Tongue (tissue), 2 donors: ENCODE results near the gene CHN2. TPM values are rescaled to one million over a fixed set of nuclear protein-coding genes. Genes with fewer than 3 reads are reported as not detected.

ENCODE experiments used
- DNase-seq: peaks from one replicate; pipeline ENCODE4 v3.0.0-alpha.2; 2015
- total RNA-seq: library from RNA; depleted of rRNA; stranded (reverse); fragments of >200 nt; gene quantifications from one replicate; pipeline ENCODE4 v1.2.3, GENCODE V29; 2014

CHN2 gene
- total RNA-seq, 1 donor from 2014 or later: 7.6 TPM

- peak; percentile 39 for DNase-seq
Measured at GRCh38 chr7:29471444-29472138, 277.0 kb downstream of the CHN2 start.

DNA sequence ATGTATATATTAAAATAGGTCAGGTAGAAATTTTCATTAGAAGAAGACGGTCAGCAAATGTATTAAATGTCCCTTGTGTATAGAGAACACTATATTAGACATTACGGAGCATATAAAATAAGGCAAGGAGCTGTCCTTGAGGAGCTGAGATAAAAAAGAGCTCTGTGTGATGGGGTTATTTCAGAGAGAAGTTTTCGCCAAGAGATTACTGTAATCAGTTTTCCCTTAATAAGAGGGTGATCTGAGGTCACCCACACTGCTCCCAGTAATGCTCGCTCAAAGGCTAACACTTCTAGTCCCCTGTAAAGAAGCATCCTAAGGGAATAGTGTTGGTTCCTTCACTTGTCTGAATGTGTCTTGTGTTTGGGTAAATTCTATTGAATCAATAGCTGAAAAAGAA lies 282.3 kb downstream of the CHN2 start:
- no peak for DNase-seq

- no peak for DNase-seq
Measured at GRCh38 chr7:29478226-29478625, 283.7 kb downstream of the CHN2 start.

DNA sequence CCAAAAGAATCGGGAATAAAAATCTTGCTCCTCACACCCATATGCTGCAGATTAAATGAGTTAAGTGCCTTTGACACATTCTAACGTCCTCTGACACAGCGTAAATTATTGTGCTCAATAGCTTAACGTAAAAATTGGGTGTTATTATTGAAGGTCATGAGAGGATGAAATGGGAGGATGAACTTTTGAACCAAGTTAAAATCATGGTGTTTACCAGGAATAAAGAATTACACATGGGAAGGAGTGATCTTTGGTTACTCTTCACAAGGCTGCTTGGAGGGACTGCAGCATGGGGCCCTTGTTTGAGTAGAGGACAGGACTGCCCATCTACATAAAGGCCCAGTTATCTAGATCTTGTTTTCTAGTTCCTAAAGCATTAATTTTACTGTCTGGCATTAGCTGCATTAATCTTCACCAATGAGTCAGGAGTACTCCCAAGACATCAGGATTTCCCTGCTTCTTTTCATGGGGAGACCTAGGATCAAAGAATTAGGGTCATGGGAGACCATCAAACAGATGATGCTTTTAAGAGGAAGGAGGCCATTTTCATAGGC lies 284.2 kb downstream of the CHN2 start:
- no peak for DNase-seq

GRCh38 chr7:29479301-29480200 lies 285.0 kb downstream of the CHN2 start:
- peak; percentile 43 for DNase-seq

- DNase-seq: peak; percentile 52
Measured at GRCh38 chr7:29480451-29480850, 285.9 kb downstream of the CHN2 start.

GRCh38 chr7:29480934-29481651 lies 286.5 kb downstream of the CHN2 start:
- DNase-seq: no peak

GRCh38 chr7:29482056-29482455 lies 287.5 kb downstream of the CHN2 start:
- no peak for DNase-seq

- DNase-seq: peak; percentile 24
Measured at GRCh38 chr7:29483219-29484104, 288.9 kb downstream of the CHN2 start.

- DNase-seq: no peak
Measured at GRCh38 chr7:29484280-29484679, 289.7 kb downstream of the CHN2 start.

GRCh38 chr7:29485339-29486190 lies 291.0 kb downstream of the CHN2 start:
- DNase-seq: peak; percentile 17

- no peak for DNase-seq
Measured at GRCh38 chr7:29486191-29486700, 291.7 kb downstream of the CHN2 start.

GRCh38 chr7:29487424-29487823 lies 292.8 kb downstream of the CHN2 start:
- no peak for DNase-seq

- DNase-seq: no peak
Measured at GRCh38 chr7:29488203-29488970, 293.8 kb downstream of the CHN2 start.

DNA sequence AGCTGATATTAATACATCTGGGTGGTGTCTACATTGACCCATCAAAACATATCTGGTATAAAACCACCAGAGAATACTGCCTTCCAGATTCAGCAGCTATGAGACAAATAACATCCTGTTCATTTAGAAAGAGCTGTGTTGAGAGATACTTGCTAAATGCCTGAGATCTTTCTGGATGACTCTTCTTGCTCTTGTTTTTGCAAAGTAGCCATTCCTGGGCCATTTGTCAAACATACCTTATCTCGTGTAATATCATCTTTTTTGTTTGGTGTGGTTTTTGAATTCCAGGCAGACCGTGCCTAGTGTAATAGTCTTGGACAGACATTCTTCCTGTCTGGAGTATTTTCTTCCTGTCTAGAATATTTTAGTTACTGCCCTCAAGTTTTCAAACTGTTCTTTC lies 294.4 kb downstream of the CHN2 start:
- DNase-seq: no peak

DNA sequence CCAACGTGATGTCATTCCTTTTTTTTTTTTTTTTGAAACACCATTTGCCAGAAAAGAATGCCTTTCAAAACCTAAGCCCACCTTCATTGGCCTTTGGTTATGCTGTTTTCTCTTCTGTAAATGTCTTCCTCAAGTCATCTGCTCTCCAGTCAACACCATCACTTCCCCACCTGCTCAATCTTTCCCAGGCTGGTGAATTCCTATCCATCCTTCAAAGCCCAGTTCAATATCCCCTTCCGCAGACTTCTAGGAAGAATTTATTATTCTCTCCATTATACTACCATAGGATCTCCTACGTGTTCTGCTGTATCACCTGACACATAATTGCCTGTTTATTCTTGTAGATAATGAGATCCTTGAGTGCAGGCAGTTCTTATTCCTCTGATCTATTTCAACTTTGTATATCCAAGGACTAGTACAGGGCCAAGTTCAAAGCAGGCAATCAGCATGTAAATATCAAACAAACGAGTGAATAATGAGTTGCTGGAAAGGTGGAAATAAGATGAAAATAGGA lies 295.6 kb downstream of the CHN2 start:
- DNase-seq: no peak

- no peak for DNase-seq
Measured at GRCh38 chr7:29494350-29494749, 299.8 kb downstream of the CHN2 start.

- no peak for DNase-seq
Measured at GRCh38 chr7:29495653-29496052, 301.1 kb downstream of the CHN2 start.

DNA sequence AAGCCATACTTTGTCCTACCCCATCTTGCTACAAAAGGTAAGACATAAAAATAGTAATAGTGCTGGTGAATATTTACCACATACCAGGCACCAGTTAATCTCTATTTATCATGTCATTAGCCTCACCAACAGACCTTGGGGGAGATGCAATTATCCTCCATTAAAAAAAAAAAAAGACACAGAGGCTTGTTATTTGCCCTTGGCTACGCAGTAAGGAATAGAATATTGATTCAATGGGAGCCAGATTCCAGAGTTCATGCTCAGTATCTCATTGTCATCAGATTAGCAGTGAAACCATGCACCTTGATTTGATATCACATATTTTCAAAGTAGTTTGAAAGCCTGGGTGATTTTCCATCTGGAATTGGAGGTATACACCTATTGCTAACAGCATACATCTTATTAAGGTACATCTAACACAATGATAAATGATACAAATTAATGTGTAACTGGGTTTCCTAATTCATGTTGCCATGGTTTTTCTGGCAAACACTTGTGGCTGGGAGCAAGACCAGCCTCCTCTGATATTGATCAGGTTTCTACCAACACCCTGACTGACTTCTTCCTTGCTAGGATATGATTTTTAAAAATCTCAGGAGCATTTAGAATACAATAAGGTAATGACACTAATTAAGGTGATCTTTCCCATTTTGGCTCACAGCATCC lies 301.9 kb downstream of the CHN2 start:
- DNase-seq: no peak
